ENCODE data around the gene ANGEL1.

- TF ChIP-seq CTCF (IDR thresholded peaks at IDR 0.05) (no peak), POLR2A (IDR thresholded peaks at IDR 0.05) (no peak)
Observed at GRCh38 chr14:76842414-76842813, 29.7 kb upstream of the ANGEL1 start.

Measured in heart left ventricle (tissue), 13 donors.